Coronary artery (tissue), 2 donors: ENCODE measurements around the gene DERL2.
"Not testable (repeated sequence)": the region's sequence is repeated elsewhere in the genome, so short reads cannot be mapped to it uniquely, and the experiment has no call there.

Experiments used
- DNase-seq: peaks from one replicate; pipeline ENCODE4 v3.0.0-alpha.2; 2017; ENCODE audit warnings: low spot score
- H3K27ac ChIP-seq, 2 donors: fragments of 200-600 bp; sonication (generic); one replicate each; pipeline ENCODE4 v1.5.1; 2016 to 2019
- H3K4me3 ChIP-seq: fragments of 200-600 bp; sonication (generic); 2 replicates; pipeline ENCODE4 v1.5.1; 2016; ENCODE audit warnings: mild to moderate bottlenecking, moderate library complexity
- CTCF ChIP-seq: fragments of 200-600 bp; sonication (generic); IDR thresholded peaks from one replicate; pipeline ENCODE4 v1.5.1; 2019; ENCODE audit warnings: antibody characterized with exemption

Gene DERL2

GRCh38 chr17:5438716-5439445 is 47.1 kb downstream of the DERL2 start, which contains the start of gene C1QBP:
Gene C1QBP, minus strand, starts transcription at chr17:5439155. Its CDS starts 82 bp downstream, at chr17:5439073.
- H3K27ac ChIP-seq = peak within 1 kb of the TSS; percentile 62 to 75
- peak within 1 kb of the TSS; percentile 85 for H3K4me3 ChIP-seq
- TF ChIP-seq CTCF = peak; percentile 100
- peak; percentile 91 for DNase-seq

- no peak for DNase-seq
- H3K4me3 ChIP-seq = peak overlapping the region; percentile 85
- no peak overlapping the region for H3K27ac ChIP-seq
- no peak for TF ChIP-seq CTCF
Measured at GRCh38 chr17:5437721-5438317, 48.2 kb downstream of the DERL2 start.

GRCh38 chr17:5435781-5436315 is 50.1 kb downstream of the DERL2 start:
- not testable (repeated sequence) for H3K27ac ChIP-seq

GRCh38 chr17:5434984-5435383 is 51.0 kb downstream of the DERL2 start:
- H3K27ac ChIP-seq = no peak overlapping the region
- H3K4me3 ChIP-seq = no peak overlapping the region
- DNase-seq = no peak
- no peak for TF ChIP-seq CTCF

More at GRCh38 chr17:5435781-5436315, 50.1 kb downstream of the DERL2 start:
- not testable (repeated sequence) for DNase-seq, H3K4me3 ChIP-seq

DNA sequence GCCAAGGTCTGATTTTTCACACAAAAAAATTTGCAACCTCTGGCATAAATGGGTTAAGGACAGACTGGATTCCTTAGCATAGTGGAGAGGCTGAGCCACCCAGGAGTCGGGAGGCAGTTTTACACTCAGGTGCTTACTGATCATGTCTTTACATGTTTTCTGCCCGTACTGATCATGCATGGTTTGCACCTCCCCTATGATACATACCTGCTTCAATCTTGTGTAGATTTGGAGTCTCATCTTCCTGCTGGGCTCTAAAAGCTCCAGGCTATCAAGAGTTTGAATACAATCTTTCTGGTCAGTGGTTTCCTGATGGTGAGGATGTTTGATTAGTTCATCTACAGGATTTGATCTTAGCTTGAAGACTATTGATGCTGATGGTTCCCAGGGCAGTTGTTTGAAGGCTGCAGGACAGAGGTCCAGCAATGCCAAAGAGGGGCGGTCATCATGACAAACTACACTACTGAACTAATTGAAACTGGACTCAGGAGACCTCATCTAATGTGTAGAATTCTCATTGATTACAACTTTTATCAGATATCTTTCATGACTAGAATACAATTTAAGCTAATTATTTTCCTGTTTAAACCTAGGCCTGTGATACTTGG is 53.9 kb downstream of the DERL2 start:
- DNase-seq = no peak
- Histone ChIP-seq H3K27ac (no peak overlapping the region), H3K4me3 (no peak overlapping the region)
- TF ChIP-seq CTCF = no peak

DNA sequence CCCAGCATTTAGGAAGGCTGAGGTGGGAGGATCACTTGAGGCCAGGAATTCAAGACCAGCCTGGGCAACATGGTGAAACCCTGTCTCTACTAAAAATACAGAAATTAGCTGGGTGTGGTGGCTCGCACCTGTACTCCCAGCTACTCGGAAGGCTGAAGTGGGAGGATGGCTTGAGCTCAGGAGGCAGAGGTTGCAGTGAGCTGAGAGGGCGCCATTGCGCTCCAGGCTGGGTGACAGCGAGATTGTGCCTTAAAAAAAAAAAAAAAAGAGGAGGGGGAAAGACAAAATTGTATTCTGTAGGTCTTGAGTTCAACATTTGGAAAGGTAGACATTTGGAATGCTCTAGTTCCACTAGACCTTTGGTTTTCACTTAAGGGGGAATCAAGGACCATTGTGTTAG is 54.7 kb downstream of the DERL2 start:
- DNase-seq, H3K4me3 ChIP-seq, H3K27ac ChIP-seq: not testable (repeated sequence)

DNA sequence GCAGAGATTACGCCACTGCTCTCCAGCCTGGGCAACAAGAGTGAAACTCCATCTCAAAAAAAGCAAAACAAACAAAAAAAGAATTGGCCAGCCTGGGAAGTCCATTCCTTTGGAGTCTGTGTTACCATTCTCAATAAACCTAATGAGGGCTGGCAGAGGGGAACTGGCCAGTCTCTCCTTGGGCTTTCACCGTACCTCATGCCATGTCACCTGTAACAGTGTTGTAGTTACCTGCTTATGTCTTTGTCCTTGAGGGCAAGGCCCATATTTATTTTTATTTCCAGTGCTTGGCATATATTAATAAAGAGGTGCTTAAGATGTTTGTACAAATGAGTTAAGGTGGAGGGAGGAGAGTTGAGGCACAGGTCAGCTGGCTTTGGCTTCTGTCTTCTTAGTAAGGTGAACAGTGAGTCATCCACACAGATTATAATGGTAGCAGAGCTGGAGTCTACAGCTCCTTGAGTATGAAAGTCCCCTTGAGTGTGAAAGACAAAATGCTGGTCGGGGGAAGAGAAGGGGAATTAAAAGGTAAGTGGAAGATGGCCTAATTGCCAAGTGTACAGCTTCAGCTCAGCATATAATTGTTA is 55.5 kb downstream of the DERL2 start:
- Histone ChIP-seq H3K4me3 (no peak overlapping the region), H3K27ac (no peak overlapping the region)
- no peak for TF ChIP-seq CTCF
- DNase-seq = no peak
